ENCODE data around the gene REXO1.

REXO1 gene

DNA sequence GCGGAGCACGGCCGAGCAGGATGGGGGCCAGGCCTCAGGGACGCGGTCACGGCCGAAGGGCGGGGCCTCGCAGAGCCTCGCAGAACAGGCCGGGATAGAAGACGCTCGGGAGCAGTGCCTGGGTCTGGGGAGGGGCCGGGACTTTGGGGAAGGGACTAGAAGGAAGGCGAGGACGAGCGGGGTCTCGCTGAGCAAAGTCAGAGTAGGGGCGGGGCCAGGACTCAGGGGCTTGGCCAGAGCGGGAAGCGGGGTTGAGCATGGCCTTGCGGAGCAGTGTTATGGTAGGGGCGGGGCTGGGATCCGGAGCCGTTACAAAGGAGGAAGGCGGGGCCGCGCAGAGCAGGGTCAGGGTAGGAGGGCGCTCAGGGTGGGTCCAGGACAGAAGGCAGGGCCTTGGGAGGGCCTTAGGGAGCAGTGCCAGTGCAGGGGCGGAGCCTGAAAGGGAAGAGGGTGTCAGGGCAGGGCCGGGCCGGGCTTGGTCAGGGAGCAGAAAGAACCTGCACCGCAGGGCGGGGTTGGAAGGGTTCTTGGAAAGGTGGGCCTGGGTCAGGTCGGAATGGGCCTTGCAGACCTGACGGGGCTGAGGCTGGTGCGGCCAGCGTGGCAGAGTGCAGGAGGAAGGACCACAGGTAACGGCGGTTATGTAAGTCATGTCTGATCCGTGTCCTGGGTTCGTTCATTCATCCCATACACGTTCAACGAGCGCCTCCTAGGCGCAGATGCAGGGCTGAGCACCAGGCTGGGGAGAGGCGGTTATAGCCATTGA lies 35.7 kb downstream of the REXO1 start (continued):
- TF ChIP-seq, protein P1, sequence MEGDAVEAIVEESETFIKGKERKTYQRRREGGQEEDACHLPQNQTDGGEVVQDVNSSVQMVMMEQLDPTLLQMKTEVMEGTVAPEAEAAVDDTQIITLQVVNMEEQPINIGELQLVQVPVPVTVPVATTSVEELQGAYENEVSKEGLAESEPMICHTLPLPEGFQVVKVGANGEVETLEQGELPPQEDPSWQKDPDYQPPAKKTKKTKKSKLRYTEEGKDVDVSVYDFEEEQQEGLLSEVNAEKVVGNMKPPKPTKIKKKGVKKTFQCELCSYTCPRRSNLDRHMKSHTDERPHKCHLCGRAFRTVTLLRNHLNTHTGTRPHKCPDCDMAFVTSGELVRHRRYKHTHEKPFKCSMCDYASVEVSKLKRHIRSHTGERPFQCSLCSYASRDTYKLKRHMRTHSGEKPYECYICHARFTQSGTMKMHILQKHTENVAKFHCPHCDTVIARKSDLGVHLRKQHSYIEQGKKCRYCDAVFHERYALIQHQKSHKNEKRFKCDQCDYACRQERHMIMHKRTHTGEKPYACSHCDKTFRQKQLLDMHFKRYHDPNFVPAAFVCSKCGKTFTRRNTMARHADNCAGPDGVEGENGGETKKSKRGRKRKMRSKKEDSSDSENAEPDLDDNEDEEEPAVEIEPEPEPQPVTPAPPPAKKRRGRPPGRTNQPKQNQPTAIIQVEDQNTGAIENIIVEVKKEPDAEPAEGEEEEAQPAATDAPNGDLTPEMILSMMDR (tag by site-specific recombination; IDR thresholded peaks at IDR 0.05) = peak; percentile 91
- TF ChIP-seq ZNF398 (tag by site-specific recombination; IDR thresholded peaks at IDR 0.05) (no peak), ZNF558 (tag by site-specific recombination; IDR thresholded peaks at IDR 0.05) (no peak), MYNN (tag by site-specific recombination; IDR thresholded peaks at IDR 0.05; ENCODE audit: borderline replicate concordance) (no peak), ZNF280C (tag by site-specific recombination; IDR thresholded peaks at IDR 0.05) (no peak), ZNF18 (tag by site-specific recombination; IDR thresholded peaks at IDR 0.05) (no peak), ZNF473 (tag by site-specific recombination; IDR thresholded peaks at IDR 0.05) (no peak), ZNF404 (tag by site-specific recombination; IDR thresholded peaks at IDR 0.05) (no peak), KLF7 (tag by site-specific recombination; IDR thresholded peaks at IDR 0.05; ENCODE audit: borderline replicate concordance) (peak; percentile 82), ZNF548 (tag by site-specific recombination; IDR thresholded peaks at IDR 0.05) (no peak), ZIC2 (tag by site-specific recombination; IDR thresholded peaks at IDR 0.05) (no peak), ZNF169 (tag by site-specific recombination; IDR thresholded peaks at IDR 0.05) (no peak), ZNF174 (tag by site-specific recombination; IDR thresholded peaks at IDR 0.05) (no peak), ZSCAN23 (tag by site-specific recombination; IDR thresholded peaks at IDR 0.05) (no peak), ZSCAN16 (tag by site-specific recombination; IDR thresholded peaks at IDR 0.05) (no peak), SETDB1 (IDR thresholded peaks at IDR 0.05; ENCODE audit: insufficient read length, low read length) (no peak), ZNF658 (tag by site-specific recombination; IDR thresholded peaks at IDR 0.05) (no peak), ZNF768 (tag by site-specific recombination; IDR thresholded peaks at IDR 0.05) (no peak), ZNF248 (tag by site-specific recombination; IDR thresholded peaks at IDR 0.05) (no peak), SP3 (tag by site-specific recombination; IDR thresholded peaks at IDR 0.05) (peak; percentile 97)
- TF ChIP-seq, protein P2, sequence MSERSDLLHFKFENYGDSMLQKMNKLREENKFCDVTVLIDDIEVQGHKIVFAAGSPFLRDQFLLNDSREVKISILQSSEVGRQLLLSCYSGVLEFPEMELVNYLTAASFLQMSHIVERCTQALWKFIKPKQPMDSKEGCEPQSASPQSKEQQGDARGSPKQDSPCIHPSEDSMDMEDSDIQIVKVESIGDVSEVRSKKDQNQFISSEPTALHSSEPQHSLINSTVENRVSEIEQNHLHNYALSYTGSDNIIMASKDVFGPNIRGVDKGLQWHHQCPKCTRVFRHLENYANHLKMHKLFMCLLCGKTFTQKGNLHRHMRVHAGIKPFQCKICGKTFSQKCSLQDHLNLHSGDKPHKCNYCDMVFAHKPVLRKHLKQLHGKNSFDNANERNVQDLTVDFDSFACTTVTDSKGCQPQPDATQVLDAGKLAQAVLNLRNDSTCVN (tag by site-specific recombination; optimal IDR thresholded peaks at IDR 0.05) = peak; percentile 91
- TF ChIP-seq, protein P3, sequence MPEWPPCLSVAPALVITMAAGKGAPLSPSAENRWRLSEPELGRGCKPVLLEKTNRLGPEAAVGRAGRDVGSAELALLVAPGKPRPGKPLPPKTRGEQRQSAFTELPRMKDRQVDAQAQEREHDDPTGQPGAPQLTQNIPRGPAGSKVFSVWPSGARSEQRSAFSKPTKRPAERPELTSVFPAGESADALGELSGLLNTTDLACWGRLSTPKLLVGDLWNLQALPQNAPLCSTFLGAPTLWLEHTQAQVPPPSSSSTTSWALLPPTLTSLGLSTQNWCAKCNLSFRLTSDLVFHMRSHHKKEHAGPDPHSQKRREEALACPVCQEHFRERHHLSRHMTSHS (tag by site-specific recombination; IDR thresholded peaks at IDR 0.05) = no peak
- TF ChIP-seq, protein P4, sequence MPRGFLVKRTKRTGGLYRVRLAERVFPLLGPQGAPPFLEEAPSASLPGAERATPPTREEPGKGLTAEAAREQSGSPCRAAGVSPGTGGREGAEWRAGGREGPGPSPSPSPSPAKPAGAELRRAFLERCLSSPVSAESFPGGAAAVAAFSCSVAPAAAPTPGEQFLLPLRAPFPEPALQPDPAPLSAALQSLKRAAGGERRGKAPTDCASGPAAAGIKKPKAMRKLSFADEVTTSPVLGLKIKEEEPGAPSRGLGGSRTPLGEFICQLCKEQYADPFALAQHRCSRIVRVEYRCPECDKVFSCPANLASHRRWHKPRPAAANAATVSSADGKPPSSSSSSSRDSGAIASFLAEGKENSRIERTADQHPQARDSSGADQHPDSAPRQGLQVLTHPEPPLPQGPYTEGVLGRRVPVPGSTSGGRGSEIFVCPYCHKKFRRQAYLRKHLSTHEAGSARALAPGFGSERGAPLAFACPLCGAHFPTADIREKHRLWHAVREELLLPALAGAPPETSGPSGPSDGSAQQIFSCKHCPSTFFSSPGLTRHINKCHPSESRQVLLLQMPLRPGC (tag by site-specific recombination; IDR thresholded peaks at IDR 0.05) = no peak
- TF ChIP-seq, protein P5, sequence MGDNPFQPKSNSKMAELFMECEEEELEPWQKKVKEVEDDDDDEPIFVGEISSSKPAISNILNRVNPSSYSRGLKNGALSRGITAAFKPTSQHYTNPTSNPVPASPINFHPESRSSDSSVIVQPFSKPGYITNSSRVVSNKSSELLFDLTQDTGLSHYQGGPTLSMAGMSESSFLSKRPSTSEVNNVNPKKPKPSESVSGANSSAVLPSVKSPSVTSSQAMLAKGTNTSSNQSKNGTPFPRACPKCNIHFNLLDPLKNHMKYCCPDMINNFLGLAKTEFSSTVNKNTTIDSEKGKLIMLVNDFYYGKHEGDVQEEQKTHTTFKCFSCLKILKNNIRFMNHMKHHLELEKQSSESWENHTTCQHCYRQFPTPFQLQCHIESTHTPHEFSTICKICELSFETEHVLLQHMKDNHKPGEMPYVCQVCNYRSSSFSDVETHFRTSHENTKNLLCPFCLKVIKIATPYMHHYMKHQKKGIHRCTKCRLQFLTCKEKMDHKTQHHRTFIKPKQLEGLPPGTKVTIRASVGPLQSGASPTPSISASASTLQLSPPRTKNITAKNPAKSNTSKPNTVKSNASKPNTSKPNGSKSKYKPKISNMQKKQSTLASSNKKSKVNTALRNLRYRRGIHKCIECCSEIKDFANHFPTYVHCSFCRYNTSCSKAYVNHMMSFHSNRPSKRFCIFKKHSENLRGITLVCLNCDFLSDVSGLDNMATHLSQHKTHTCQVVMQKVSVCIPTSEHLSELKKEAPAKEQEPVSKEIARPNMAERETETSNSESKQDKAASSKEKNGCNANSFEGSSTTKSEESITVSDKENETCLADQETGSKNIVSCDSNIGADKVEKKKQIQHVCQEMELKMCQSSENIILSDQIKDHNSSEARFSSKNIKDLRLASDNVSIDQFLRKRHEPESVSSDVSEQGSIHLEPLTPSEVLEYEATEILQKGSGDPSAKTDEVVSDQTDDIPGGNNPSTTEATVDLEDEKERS (tag by site-specific recombination; IDR thresholded peaks at IDR 0.05) = no peak

Data from HEK293 (cell line).